ENCODE measurements around the gene PTPRA.

DNA sequence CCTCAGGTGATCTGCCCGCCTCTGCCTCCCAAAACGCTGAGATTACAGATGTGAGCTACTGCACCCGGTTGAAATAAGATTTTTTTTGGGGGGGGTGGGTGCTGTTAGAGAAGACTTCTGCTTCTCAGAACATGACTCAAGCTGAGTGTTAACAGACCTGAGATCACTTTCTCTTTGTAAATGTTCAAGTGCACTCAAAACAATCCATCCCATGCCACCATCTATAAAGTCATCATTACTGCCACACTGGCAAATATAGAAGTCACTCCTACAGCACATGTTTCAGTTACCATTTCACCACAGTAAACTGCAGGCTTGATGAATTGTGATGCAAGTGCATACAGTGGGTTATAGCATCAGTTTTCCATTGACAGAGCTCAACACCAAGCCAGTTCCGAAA lies 23.8 kb upstream of the PTPRA start:
- TF ChIP-seq, protein P1, sequence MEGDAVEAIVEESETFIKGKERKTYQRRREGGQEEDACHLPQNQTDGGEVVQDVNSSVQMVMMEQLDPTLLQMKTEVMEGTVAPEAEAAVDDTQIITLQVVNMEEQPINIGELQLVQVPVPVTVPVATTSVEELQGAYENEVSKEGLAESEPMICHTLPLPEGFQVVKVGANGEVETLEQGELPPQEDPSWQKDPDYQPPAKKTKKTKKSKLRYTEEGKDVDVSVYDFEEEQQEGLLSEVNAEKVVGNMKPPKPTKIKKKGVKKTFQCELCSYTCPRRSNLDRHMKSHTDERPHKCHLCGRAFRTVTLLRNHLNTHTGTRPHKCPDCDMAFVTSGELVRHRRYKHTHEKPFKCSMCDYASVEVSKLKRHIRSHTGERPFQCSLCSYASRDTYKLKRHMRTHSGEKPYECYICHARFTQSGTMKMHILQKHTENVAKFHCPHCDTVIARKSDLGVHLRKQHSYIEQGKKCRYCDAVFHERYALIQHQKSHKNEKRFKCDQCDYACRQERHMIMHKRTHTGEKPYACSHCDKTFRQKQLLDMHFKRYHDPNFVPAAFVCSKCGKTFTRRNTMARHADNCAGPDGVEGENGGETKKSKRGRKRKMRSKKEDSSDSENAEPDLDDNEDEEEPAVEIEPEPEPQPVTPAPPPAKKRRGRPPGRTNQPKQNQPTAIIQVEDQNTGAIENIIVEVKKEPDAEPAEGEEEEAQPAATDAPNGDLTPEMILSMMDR (IDR thresholded peaks at IDR 0.05), result no peak
- TF ChIP-seq EP300 (IDR thresholded peaks at IDR 0.05) (no peak), POLR2A (IDR thresholded peaks at IDR 0.05; ENCODE audit: low read depth) (no peak)

Data from esophagus muscularis mucosa (tissue), 4 donors.